NCI-H187 treated with DMSO at 0.1 percent for 48 hours (cell line): ENCODE results near the gene BLOC1S6.

ENCODE experiments used
- DNase-seq: peaks from one replicate; lab custom pipeline; 2025; lab: John Stamatoyannopoulos, UW

Gene BLOC1S6

DNA sequence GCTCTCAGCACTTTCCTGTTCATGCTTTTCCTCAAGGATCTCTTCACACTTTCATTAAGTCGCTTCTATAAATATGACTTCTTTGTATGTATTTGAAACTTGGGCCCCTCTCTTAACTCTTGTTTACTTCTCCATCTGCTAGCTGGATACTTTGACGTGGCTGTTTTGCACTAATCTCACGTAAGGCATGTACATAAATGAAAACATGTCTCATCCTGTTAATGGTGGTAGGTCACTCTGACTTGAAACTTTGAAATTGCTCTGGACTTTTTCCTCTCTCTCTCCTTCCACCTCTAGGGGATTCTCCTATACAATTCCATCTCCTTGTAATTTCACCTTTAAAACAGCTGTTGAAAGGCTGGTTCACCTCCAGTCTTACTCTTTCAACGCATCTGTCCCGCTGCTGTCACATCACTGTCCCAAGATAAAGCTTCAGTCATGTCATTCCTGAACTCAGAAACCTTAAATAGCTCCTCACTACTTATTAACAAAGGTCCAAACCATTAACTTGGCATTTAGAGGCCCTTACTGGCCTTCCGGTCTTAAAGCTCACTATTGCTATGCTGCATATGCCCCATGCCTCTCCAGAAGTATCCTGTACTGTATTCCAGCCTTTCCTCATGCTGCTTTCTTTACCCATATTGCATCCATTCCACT is 1.2 kb downstream of the BLOC1S6 start:
- no peak for DNase-seq

DNA sequence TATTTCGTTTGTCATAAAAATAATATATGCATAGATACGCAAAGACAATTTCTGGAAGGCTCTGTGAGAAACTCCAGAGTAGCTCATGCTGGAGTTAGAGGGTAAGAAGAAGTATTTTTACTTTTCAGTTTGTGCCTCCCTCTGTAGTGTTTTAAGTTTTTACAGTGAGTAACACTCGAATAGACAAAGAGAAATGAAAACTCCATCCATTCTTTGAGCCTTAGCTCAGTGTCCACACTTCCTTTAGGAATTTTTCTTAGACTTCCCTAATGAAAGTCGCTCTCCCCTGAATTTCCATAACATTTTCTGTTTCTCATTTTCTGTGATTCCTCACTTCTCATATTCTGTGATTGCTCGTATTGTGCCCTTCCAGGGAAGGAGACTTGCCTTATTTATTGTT is 2.1 kb downstream of the BLOC1S6 start:
- no peak for DNase-seq

DNA sequence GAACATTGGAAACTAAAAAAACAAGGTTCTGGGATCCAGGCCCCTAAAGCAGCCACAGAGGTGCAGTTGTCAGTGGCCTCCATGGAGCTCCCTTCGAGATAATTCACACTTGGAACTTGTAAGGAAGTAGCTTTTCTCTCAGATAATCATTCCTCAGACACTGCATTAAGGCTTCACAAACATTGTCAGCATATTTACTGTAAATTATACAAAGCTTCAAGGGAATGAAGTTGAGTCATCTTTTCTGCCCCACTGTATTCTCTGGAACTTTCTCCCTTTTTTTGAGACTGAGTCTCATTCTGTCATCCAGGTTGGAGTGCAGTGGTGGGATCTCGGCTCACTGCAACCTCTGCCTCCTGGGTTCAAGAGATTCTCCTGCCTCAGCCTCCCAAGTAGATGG is 7.1 kb downstream of the BLOC1S6 start:
- no peak for DNase-seq

DNA sequence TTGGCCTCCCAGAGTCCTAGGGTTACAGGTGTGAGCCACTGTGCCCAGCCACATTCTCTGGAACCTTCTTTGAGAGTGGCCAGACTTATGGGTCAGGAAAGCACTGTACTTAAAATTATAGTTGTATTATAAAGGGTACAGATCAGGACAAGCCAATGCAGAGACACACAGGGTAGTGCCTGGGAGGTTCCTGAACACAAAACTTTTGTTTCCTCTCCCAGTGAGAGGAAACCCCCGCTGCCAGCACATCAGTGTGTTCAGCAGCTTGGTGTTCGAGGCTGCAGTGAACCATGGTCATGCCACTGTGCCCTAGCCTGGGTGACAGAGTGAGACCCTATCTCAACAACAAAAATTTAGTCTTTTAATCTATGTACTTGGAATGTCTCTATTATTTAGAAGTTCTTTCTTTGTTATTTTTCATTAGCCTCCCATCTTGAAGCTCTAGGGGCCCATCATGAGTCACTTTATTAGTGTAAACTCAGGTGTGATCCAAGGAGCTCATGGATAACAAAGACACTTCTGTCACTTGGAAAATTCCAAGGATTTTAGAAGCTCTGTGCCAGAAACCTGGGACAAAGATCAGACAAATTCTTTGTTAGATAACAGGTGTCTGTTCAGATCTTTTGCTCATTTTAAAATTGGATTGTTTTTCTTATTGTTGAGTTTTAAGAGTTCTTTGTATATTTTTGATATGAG is 7.8 kb downstream of the BLOC1S6 start:
- DNase-seq = no peak

DNA sequence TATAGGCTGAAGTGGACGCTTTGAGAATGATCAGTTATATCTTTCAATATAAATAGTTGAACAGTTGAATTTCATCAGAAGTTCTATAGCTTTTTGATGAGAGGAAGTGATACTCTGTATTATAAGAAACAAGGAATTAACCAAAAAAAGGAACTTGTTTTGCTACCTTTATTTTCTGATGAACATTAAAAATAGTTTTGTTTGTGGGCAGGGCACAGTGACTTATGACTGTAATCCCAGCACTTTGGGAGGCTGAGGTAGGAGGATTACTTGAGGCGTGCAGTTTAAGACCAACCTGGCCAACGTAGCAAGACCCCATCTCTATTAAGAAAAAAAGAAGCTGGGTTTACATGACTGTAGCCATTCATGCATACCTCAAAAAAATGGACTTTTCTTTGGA is 16.7 kb downstream of the BLOC1S6 start:
- DNase-seq = no peak

DNA sequence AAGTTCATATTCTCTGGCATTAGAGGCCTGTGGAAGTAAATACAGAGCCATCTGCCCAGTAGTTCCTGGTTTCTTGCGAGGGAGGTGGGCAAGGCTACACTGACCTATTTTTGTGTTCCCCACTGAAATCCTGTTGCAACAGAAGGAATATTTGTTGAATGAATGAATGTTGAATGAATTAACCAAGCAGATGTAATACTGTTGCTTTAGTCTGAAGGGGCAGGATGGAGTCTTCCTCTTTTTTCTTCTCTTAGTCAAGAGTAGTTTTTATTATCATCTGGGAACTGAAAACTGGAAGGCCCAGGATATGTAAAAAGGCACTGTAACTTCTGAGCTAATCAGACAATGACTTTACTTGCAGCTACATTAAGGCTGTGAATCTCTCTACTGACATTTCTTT is 17.1 kb downstream of the BLOC1S6 start:
- DNase-seq = no peak

DNA sequence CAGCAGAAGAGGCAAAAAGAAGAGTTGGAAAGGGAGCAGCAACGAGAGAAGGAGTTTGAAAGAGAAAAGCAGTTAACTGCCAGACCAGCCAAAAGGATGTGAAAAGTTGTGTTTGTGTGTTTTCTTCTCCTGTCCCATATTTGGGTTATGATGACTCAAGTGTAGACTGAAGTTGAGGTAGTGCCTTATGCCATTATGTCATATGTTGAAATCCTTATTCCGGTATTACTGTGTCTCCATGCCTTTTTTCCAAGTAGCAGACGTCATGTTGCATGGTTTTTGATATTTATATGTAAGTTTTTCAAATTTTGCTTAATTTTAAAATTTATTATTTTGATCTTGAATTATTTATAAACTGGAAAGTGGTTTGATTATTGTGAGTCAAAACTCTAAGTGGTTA is 19.2 kb downstream of the BLOC1S6 start:
- no peak for DNase-seq

DNA sequence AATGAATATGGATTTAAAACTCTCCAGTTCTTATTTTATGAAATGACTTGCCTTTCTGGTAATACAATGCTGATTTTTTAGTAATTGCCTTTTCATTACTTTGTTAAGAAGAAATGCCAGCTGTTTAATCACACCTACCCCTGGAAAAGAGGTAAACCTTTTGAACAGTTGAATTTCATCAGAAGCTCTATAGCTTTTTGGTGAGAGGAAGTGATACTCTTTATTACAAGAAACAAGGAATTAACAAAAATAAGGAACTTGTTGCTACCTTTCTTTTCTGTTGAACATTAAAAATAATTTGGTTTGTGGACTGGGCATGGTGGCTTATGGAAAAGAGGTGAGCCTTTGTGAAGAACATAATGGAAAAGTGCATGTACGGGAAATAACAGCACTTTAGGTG is 19.7 kb downstream of the BLOC1S6 start:
- no peak for DNase-seq

DNA sequence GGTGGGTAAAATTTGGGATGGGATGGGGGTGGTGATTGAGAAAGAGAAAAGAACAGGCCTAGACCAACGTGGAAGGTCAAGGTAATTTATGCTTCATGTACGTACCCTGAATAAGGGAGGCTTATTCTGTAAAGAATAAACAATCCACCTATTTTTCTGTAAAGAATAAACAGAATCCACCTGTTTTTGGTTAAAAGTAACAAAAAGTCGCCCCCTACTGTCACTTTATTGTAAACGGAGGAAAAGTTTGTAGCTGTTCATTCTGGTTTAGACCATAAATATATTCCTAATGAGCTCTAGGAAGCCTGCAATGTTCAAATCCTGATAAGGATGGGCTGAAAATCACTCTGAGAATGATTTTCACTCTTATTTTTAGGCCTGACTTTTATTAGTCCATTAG is 24.1 kb downstream of the BLOC1S6 start:
- no peak for DNase-seq

DNA sequence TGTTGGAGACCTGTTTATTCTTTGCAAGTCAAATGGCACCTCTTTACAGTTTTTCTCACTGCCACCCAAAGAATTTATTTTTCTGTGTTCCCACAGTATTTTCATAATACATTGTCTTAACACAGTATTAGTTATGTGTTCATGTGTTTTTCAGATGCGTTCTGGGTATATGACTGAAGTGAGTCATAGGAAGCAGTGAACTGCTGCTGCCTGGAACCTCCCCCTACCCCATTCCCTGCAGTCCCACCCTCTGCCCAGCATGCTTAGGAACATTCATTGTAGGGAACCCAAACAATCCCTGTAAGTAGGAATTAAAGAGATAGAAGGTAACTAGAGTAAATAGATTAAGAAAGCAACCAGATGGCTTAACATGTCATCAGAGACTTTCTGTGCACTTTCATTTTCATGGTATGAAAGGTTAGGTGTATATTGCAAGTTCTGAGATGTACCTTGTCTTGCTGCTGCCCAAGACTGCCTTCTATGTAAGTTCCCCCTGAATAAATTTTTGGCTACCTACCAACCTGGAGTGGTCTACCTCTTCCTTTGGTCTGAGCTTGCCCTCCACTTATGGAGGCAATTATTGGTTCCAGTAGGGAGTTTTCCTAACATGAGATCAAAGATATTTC is 25.7 kb downstream of the BLOC1S6 start:
- DNase-seq = no peak

DNA sequence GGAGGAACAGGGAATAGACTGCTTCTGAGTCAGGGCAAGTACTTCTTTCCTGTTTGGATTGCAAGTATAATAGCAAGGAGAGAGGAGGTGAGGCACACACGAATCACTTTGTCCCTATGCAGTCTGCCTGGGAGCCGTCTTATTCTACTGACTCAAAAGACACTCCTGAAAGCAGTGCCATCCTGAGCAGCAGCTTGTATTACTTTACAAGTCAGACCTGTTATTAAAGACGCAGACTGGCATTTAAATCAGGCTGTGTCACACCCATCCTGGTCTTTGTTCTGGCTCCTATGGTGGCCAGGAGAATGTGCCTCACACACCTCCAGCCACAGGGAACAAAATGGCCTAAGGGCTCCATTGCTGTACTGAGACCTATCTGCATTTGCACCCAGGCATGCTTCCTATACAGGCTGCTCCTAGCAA is 29.7 kb downstream of the BLOC1S6 start:
- DNase-seq = no peak

DNA sequence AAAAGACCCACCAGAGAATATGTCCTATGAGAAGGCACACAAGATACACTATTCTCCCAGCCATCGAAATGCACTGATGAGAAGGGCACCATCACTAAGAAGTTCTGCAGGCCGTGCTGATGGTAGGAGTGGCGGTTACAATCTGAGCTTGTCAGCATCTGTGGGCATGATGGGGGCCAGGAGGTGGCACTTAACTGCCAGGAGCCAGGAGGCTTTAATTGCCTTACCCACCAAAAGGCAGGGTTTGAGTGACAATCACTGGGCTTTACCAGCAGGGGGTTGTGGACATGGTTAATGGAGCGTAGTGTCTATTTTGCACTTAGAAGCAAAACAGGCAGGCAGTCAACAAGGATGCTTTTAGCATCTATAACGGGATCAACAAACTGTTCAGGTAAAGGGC is 31.6 kb downstream of the BLOC1S6 start:
- DNase-seq = no peak

DNA sequence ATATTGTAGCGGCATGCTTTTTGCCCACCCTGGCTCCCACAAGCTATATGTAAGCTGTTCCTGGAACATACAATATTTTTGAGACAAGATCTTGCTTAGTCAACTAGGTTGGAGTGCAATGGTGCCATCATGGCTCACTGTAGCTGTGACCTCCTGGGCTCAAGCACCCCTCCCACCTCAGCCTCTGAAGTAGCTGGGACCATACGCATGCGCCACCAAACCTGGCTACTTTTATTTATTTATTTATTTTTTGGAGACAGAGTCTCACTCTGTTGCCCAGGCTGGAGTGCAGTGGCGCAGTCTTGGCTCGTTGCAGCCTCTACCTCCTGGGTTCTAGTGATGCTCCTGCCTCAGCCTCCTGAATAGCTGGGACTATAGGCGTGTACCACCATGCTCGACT is 41.0 kb downstream of the BLOC1S6 start:
- no peak for DNase-seq

DNA sequence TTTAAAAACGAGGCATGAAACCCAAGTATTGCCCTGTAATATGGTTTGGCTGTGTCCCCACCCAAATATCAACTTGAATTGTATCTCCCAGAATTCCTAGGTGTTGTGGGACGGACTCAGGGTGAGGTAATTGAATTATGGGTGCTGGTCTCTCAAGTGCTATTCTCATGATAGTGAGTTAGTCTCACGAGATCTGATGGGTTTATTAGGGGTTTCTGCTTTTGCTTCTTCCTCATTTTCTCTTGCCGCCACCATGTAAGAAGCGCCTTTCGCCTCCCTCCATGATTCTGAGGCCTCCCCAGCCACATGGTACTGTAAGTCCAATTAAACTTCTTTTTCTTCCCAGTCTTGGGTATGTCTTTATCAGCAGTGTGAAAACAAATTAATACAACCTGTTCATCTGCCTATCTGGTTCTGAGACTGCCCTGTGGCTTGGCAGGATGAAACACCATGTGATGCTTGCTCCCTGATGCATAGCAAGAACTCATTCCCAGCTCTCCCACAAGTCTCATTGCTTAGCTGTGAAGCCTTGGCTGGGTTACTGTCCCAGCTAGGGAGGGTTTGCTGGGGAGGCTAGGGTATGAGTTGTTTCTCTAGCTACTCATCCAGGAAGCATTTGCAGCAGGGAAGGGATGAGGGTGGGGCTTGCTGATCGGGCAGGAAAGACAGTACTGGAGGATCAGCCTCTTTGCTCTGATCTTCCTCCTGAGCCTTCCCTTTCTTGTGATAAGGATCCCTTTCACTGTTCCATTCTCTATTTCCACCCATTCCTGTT is 43.9 kb downstream of the BLOC1S6 start:
- no peak for DNase-seq

DNA sequence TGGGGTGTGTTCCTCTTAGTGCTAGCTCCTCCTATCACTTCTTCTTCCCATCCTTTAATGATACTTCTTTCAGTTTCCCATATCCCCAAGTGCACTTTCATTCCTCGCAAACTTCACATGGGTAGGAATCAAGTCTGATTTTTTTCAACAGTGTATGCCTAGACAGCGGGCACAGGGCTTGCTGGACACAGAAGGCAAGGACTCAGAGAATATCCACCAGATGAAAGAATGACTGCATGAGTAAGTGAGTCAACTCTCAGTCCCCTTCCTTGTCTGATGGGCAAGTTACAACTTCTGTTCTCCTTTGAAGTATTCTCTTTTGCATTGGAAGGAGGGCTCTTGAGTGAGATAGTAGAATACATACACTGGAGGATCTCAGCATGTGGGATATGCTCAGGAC is 44.6 kb downstream of the BLOC1S6 start:
- DNase-seq = no peak

DNA sequence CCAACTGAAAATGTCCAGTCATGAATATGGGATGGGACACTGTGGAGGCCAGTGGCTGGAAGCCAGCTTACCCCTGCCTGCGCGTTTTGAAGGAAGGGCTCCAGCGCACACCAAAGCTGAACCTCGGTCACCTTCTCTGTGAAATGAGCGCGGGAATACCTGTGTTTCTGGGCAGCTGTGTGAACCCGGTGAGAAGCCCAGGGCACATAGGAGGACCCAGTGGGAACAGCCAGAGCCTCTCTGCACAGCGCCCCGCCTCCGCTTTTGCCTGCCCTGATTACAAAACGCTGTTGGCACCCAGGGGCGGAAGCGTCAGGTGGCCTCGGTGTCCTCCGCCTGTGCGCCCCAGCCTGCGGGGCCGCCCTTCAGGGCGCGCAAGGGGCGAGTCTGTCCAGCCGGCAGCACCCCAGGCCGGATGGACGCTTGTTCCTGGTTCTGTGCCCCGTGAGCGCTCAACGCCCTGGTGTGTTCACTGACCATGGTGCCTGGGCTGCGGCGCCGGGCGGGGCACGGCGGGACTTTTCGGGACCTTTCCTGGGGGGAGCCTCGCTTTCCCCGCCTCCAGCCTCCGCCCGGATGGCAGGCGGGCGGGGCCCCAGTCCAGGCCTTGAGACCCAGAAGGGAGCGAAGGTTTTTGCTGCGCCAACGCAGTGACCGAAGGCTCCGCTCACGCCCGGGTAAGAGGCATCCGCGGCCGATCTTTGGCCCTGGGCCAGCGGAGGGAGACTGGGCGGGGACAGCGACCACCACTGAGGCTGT is 47.4 kb downstream of the BLOC1S6 start, which contains the start of gene SQOR:
TSS of gene SQOR (plus strand) at position 598 of the 759 bp plus-strand sequence. CDS start 23,895 bp downstream, outside the sequence.
- DNase-seq = no peak

DNA sequence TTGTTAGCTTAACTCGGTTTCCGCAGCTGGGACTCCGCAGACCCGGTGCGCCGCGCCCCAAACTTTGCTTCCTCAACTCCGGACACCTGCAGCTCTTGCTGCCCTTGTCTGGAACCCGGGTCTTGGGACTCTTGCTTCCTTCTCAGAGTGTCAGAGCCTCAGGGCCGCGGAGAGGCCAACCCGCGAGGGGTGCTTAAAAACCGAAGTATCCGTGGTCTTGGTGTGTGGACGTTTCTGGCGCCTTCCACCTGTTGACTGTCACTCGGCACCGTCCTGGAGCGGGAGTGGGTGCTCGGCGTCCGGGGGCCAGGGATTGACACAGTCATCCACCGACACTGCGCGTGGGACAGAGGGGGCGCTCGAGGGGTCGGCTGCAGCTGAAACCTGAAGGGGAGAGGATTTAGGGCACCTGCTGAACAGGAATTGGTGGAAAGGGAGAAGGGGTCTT is 48.0 kb downstream of the BLOC1S6 start:
- DNase-seq = no peak

DNA sequence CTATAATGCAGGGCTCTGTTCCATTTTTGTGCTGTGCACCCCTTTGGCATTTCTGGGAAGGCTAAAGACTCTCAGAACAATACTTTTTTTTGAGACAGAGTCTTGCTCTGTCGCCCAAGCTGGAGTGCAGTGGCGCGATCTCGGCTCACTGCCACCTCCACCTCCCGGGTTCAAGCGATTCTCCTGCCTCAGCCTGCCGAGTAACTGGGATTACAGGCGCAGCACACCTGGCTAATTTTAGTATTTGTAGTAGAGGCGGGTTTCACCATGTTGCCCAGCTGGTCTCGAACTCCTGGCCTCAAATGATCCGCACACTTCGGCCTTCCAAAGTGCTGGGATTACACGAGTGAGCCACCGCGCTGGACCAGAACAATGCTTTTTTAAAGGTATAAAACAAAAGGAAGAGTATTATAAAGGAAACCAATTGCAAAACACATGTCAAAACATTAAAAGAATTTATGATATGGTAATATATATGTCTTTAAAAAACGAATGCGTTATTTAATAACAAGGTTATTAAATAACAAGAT is 48.6 kb downstream of the BLOC1S6 start:
- no peak for DNase-seq

DNA sequence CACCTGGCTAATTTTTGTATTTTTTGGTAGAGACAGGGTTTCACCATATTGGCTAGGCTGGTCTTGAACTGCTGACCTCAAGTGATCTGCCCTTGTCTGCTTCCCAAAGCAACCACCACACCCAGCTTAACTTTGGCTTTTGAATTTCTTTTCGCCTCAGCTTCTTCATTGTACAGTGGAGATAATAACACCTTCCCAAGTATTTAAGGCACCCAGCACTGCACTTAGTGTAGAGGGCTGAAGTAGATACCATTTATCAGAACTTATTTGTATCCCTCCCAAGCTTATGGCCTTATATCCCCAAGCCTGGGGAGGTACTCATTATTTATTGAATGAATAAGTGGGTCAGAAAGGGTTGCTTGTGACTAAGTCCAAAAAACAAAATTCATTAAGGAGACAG is 50.0 kb downstream of the BLOC1S6 start:
- no peak for DNase-seq

DNA sequence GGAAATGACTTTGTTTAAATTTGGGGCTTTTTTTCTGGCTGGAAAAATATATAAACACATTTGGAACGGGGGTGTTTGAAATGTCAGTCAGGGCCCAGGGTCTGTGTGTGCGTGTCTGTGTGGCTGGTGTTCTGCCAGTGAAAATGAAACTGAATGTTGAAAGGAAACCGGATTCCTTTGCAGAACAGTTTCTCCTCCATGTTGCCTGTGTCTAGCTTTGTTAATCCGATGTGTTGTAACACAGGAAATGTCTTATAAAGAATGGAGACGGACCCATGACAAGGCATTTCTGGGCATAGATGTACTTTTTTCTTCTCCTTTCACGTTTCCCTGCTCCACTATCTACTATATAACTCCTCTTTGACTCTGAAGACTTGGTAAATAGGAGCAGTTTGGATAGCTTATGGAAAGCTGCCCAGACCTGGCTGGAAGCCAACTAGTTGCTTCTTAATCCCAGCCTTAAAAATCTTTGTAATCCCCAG is 50.4 kb downstream of the BLOC1S6 start:
- no peak for DNase-seq

DNA sequence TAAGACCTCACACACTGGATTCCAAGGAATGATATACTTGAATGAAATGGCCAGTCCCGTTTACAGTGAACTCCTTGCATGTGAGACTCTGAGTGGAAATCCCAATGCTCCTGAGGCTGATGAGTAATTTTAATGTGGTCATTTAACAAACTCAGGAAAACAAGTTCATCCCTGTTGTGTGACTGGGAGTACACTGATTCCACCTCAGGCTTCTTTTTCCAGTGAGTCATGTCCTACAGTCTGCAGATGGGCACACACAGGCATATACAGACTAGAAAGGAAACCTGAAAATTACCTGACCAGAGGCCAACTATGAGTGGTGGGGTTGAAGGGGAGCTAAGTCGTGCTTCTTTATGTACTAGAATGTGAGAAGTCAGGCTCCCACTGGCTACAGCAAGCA is 53.4 kb downstream of the BLOC1S6 start:
- no peak for DNase-seq
